ENCODE results near the gene NCAPD2. TPM values are rescaled to one million over a fixed set of nuclear protein-coding genes. Genes with fewer than 3 reads are reported as not detected.
A peak's percentile ranks its signal among the peaks of the same experiment; 100 is the strongest.

NCAPD2 gene
- polyA plus RNA-seq, 1 of the 3 experiments (the other 2 are of a cell fraction), result 46.9 TPM

DNA sequence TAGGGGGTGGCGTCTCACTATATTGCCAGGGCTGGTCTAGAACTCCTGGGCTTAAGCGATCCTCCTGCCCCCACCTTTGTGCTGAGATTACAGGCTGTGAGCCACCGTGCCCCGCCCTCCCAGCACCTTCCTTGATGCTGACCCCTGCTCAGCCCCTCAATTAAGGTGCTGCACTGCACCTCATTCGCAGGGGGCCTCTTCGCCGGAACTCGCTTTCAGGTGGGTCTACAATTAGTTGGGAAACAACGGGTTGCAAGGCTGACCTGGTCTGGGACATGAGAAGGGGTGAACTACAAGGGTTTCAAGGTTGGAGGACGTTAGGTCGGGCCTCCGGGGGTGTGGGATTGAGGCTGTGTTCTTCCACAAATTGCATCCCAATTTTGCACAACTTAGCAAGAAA, 75.4 kb downstream of the NCAPD2 start:
- Histone ChIP-seq H3K79me2 (ENCODE audit: insufficient read depth) (peaks cover 49% of the 10 kb centered on the region), H3K4me1 (ENCODE audit: control insufficient read depth in 1 of 2, insufficient read depth in 2 of 2, low read depth in 1 of 2, low read length in 1 of 2) (peaks cover 4 to 8% of the 10 kb centered on the region in 2 experiments; a peak in 2 of 4 replicates), H3K27me3 (ENCODE audit: insufficient read depth) (no peaks in the 10 kb centered on the region), H3K9ac (no peak overlapping the region), H2AFZ (ENCODE audit: low read depth) (no peak overlapping the region), H3K4me2 (peak overlapping the region; percentile 95; the same call in 1 of the 2 replicates), H3K4me3 (ENCODE audit: low read depth in 2 of 2, low read length in 1 of 2) (no peak overlapping the region), H3F3A (replicated peaks; ENCODE audit: insufficient read depth) (peaks cover 55% of the 10 kb centered on the region), H4K20me1 (ENCODE audit: insufficient read depth) (no peaks in the 10 kb centered on the region), H3K9me2 (no peaks in the 10 kb centered on the region), H3K9me3 (no peaks in the 10 kb centered on the region), H3K27ac (ENCODE audit: low read depth in 2 of 2, low read length in 1 of 2) (peak overlapping the region in 1 of 2 experiments; percentile 83; a peak in 1 of 4 replicates), H3K36me3 (replicated peaks in 1 of 2; ENCODE audit: control insufficient read depth in 1 of 2, insufficient read depth in 2 of 2, low read length in 1 of 2) (peaks cover 51 to 62% of the 10 kb centered on the region in 2 experiments)
- 90% methylated on average over 9 of the region's 12 CpGs for WGBS (ENCODE audit: low lambda C conversion rate)
- TF ChIP-seq PBX3 (IDR thresholded peaks at IDR 0.05) (no peak), IRF3 (IDR thresholded peaks at IDR 0.05; ENCODE audit: low read depth, low read length) (no peak), REST (IDR thresholded peaks at IDR 0.05; ENCODE audit: low read depth, low read length) (no peak), FOXM1 (IDR thresholded peaks at IDR 0.05; ENCODE audit: low read depth) (no peak)
- no peak for DNase-seq
- ChIA-PET CTCF (interaction anchor here (2.0 to 2.5 kb wide), 2 partner anchors 12 to 265 kb away, joined by 5 to 12 read pairs; no protein-coding TSS in a partner anchor), POLR2A (interaction anchor here (1.6 kb wide), 1 partner anchor 18 kb away, joined by 3 read pairs; no protein-coding TSS in a partner anchor)

DNA sequence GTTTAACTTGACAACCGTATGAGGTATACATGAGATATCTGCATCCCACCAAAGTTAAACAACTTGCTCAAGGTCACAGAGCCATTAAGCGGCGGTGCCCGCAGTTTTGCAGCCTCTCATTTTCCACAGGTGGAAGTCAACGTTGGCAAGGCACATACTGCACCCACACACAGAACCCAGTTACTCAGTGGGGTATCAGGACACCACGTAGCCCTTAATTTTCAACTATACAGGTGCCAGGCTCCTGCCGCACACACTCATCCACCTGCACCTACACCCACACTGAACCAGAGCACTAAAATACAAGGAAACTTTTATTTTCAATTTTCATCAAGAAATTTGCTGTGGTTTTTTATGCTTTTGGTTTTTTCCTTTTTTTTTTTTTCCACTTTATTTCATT, 75.9 kb downstream of the NCAPD2 start:
- TF ChIP-seq RCOR1 (IDR thresholded peaks at IDR 0.05; ENCODE audit: low read length) (no peak), TAF1 (IDR thresholded peaks at IDR 0.05; ENCODE audit: borderline replicate concordance, low read depth, low read length) (no peak), NRF1 (IDR thresholded peaks at IDR 0.05; ENCODE audit: low read depth, low read length) (no peak), GABPA (IDR thresholded peaks at IDR 0.05; ENCODE audit: low read depth) (no peak), JUND (IDR thresholded peaks at IDR 0.05) (no peak), TEAD4 (IDR thresholded peaks at IDR 0.05; ENCODE audit: borderline replicate concordance, insufficient read depth) (no peak), REST (IDR thresholded peaks at IDR 0.05; ENCODE audit: low read depth, low read length) (no peak), FOXJ3 (CRISPR knock-in tag; IDR thresholded peaks at IDR 0.05) (no peak), USF1 (IDR thresholded peaks at IDR 0.05; ENCODE audit: borderline replicate concordance, low read depth) (no peak), SIN3A (IDR thresholded peaks at IDR 0.05; ENCODE audit: borderline replicate concordance, low read depth, low read length) (no peak), TCF12 (IDR thresholded peaks at IDR 0.05) (no peak), EZH2phosphoT487 (IDR thresholded peaks at IDR 0.05; ENCODE audit: borderline replicate concordance, low read depth) (no peak), ELF1 (IDR thresholded peaks at IDR 0.05) (no peak)
- H3K4me3 ChIP-seq (ENCODE audit: low read depth in 2 of 2, low read length in 1 of 2), result no peak overlapping the region
- H2AFZ ChIP-seq (ENCODE audit: low read depth), result no peak overlapping the region
- peaks cover 55% of the 10 kb centered on the region for H3F3A ChIP-seq (replicated peaks; ENCODE audit: insufficient read depth)
- peaks cover 49% of the 10 kb centered on the region for H3K79me2 ChIP-seq (ENCODE audit: insufficient read depth)
- H3K4me2 ChIP-seq, result no peak overlapping the region
- POLR2A ChIA-PET, result interaction anchor here (0.5 to 0.9 kb wide), 2 partner anchors 31 to 46 kb away, joined by 3 read pairs; no protein-coding TSS in a partner anchor
- WGBS (ENCODE audit: low lambda C conversion rate), result 88% methylated on average over 7 of the region's 7 CpGs
- no peak for DNase-seq
- H3K36me3 ChIP-seq (replicated peaks in 1 of 2; ENCODE audit: control insufficient read depth in 1 of 2, insufficient read depth in 2 of 2, low read length in 1 of 2), result peaks cover 53 to 62% of the 10 kb centered on the region in 2 experiments
- CTCF ChIA-PET, result interaction anchor here (0.7 to 2.8 kb wide), 23 partner anchors 10 to 126 kb away, joined by 3 to 22 read pairs (median 7); partner anchors contain the start of genes IFFO1 and ZNF384
- H3K9me3 ChIP-seq, result no peaks in the 10 kb centered on the region
- H3K9ac ChIP-seq, result no peak overlapping the region
- no peaks in the 10 kb centered on the region for H3K9me2 ChIP-seq
- peaks cover 4 to 8% of the 10 kb centered on the region in 2 experiments; a peak in 2 of 4 replicates for H3K4me1 ChIP-seq (ENCODE audit: control insufficient read depth in 1 of 2, insufficient read depth in 2 of 2, low read depth in 1 of 2, low read length in 1 of 2)
- H4K20me1 ChIP-seq (ENCODE audit: insufficient read depth), result no peaks in the 10 kb centered on the region
- H3K27me3 ChIP-seq (ENCODE audit: insufficient read depth), result no peaks in the 10 kb centered on the region
- H3K27ac ChIP-seq (ENCODE audit: low read depth in 2 of 2, low read length in 1 of 2), result peak overlapping the region in 1 of 2 experiments; percentile 27; a peak in 1 of 4 replicates
